ENCODE data around the gene S100A1. TPM values are rescaled to one million over a fixed set of nuclear protein-coding genes. Genes with fewer than 3 reads are reported as not detected.
A peak's percentile ranks its signal among the peaks of the same experiment; 100 is the strongest.

S100A1 gene
- total RNA-seq, 2 experiments from 2014 or later, result not detected

- no peak for DNase-seq
- intact Hi-C loops (cut with micrococcal nuclease), result no loop called here
Observed at GRCh38 chr1:153612755-153613331, 15.4 kb upstream of the S100A1 start, which contains the start of gene S100A16. TSS of gene S100A16 (minus strand) at chr1:153613137. CDS start at chr1:153608151, 4,986 bp downstream.

GRCh38 chr1:153613406-153613805 lies 14.8 kb upstream of the S100A1 start:
- intact Hi-C loops (cut with micrococcal nuclease), result no loop called here
- no peaks in the 10 kb centered on the region for H3K36me3 Mint-ChIP-seq (ENCODE audit: low read depth)
- no peaks in the 10 kb centered on the region for H3K9me3 Mint-ChIP-seq
- H3K4me1 Mint-ChIP-seq (ENCODE audit: low read depth), result peaks cover 1% of the 10 kb centered on the region
- DNase-seq, result no peak
- no peaks in the 10 kb centered on the region for H3K27me3 Mint-ChIP-seq (ENCODE audit: low read depth)
- H3K4me3 Mint-ChIP-seq, result no peak overlapping the region
- no peak overlapping the region for H3K27ac Mint-ChIP-seq
- CTCF ChIA-PET, result interaction anchor here (1.1 to 6.3 kb wide), 4 partner anchors 10 to 103 kb away, joined by 3 to 43 read pairs (median 7); no protein-coding TSS in a partner anchor

More at GRCh38 chr1:153612755-153613331, 15.4 kb upstream of the S100A1 start, which contains the start of gene S100A16:
- Mint-ChIP-seq H3K27ac (no peak within 1 kb of the TSS), H3K27me3 (ENCODE audit: low read depth) (no peaks in the 10 kb centered on the region), H3K4me3 (no peak within 1 kb of the TSS), H3K36me3 (ENCODE audit: low read depth) (no peaks in the 10 kb centered on the region), H3K4me1 (ENCODE audit: low read depth) (peaks cover 1% of the 10 kb centered on the region), H3K9me3 (no peaks in the 10 kb centered on the region)
- CTCF ChIA-PET, result interaction anchor here (1.0 to 1.7 kb wide), 2 partner anchors 9 to 35 kb away, joined by 5 read pairs; no protein-coding TSS in a partner anchor

GRCh38 chr1:153614189-153614900 lies 13.9 kb upstream of the S100A1 start:
- H3K27me3 Mint-ChIP-seq (ENCODE audit: low read depth), result no peaks in the 10 kb centered on the region
- H3K27ac Mint-ChIP-seq, result no peak overlapping the region
- H3K9me3 Mint-ChIP-seq, result no peaks in the 10 kb centered on the region
- CTCF ChIA-PET, result interaction anchor here (0.6 to 6.3 kb wide), 8 partner anchors 9 to 268 kb away, joined by 3 to 43 read pairs (median 4); no protein-coding TSS in a partner anchor
- H3K4me3 Mint-ChIP-seq, result no peak overlapping the region
- no peak for DNase-seq
- peaks cover 1% of the 10 kb centered on the region for H3K4me1 Mint-ChIP-seq (ENCODE audit: low read depth)
- no peaks in the 10 kb centered on the region for H3K36me3 Mint-ChIP-seq (ENCODE audit: low read depth)
- intact Hi-C loops (cut with micrococcal nuclease), result no loop called here

- CTCF ChIA-PET, result interaction anchor here (0.7 to 6.3 kb wide), 6 partner anchors 8 to 104 kb away, joined by 3 to 43 read pairs (median 6); no protein-coding TSS in a partner anchor
- Mint-ChIP-seq H3K27me3 (ENCODE audit: low read depth) (no peaks in the 10 kb centered on the region), H3K9me3 (no peaks in the 10 kb centered on the region), H3K4me3 (no peak overlapping the region), H3K36me3 (ENCODE audit: low read depth) (no peaks in the 10 kb centered on the region), H3K4me1 (ENCODE audit: low read depth) (peaks cover 1% of the 10 kb centered on the region), H3K27ac (no peak overlapping the region)
- no peak for DNase-seq
- intact Hi-C loops (cut with micrococcal nuclease), result no loop called here
Observed at GRCh38 chr1:153614906-153615305, 13.3 kb upstream of the S100A1 start.

- intact Hi-C loops (cut with micrococcal nuclease), result no loop called here
- Mint-ChIP-seq H3K27me3 (ENCODE audit: low read depth) (no peaks in the 10 kb centered on the region), H3K4me3 (no peak overlapping the region), H3K4me1 (ENCODE audit: low read depth) (peaks cover 1% of the 10 kb centered on the region), H3K9me3 (no peaks in the 10 kb centered on the region), H3K27ac (no peak overlapping the region), H3K36me3 (ENCODE audit: low read depth) (no peaks in the 10 kb centered on the region)
- no peak for DNase-seq
- CTCF ChIA-PET, result interaction anchor here (0.7 to 6.3 kb wide), 8 partner anchors 9 to 105 kb away, joined by 3 to 43 read pairs (median 3); partner anchors contain the start of gene S100A13
Observed at GRCh38 chr1:153615406-153615805, 12.8 kb upstream of the S100A1 start.

- H3K4me1 Mint-ChIP-seq (ENCODE audit: low read depth), result peaks cover 1% of the 10 kb centered on the region
- no peak within 1 kb of the TSS for H3K4me3 Mint-ChIP-seq
- H3K36me3 Mint-ChIP-seq (ENCODE audit: low read depth), result no peaks in the 10 kb centered on the region
- H3K9me3 Mint-ChIP-seq, result no peaks in the 10 kb centered on the region
- DNase-seq, result no peak
- no peaks in the 10 kb centered on the region for H3K27me3 Mint-ChIP-seq (ENCODE audit: low read depth)
- CTCF ChIA-PET, result interaction anchor here (0.6 to 6.3 kb wide), 6 partner anchors 11 to 106 kb away, joined by 3 to 43 read pairs (median 3); partner anchors contain the start of gene S100A13
- no peak within 1 kb of the TSS for H3K27ac Mint-ChIP-seq
- intact Hi-C loops (cut with micrococcal nuclease), result no loop called here
Observed at GRCh38 chr1:153616144-153616916, 11.9 kb upstream of the S100A1 start, which contains the start of gene S100A14. TSS of gene S100A14 (minus strand) at chr1:153616325. CDS start at chr1:153615858, 467 bp downstream.

GRCh38 chr1:153616917-153617311 lies 11.3 kb upstream of the S100A1 start:
- H3K36me3 Mint-ChIP-seq (ENCODE audit: low read depth), result no peaks in the 10 kb centered on the region

GRCh38 chr1:153617663-153618062 lies 10.6 kb upstream of the S100A1 start:
- Mint-ChIP-seq H3K4me1 (ENCODE audit: low read depth) (peaks cover 1% of the 10 kb centered on the region), H3K36me3 (ENCODE audit: low read depth) (no peaks in the 10 kb centered on the region), H3K4me3 (no peak overlapping the region), H3K9me3 (no peaks in the 10 kb centered on the region), H3K27me3 (ENCODE audit: low read depth) (no peaks in the 10 kb centered on the region), H3K27ac (no peak overlapping the region)
- intact Hi-C loops (cut with micrococcal nuclease), result loop anchor here (1.0 kb wide), 2 partner anchors 45 to 106 kb away; no protein-coding TSS in a partner anchor
- DNase-seq, result peak; percentile 72
- CTCF ChIA-PET, result interaction anchor here (0.6 to 6.3 kb wide), 9 partner anchors 13 to 149 kb away, joined by 3 to 43 read pairs (median 4); no protein-coding TSS in a partner anchor

More at GRCh38 chr1:153616917-153617311, 11.3 kb upstream of the S100A1 start:
- DNase-seq, result no peak
- Mint-ChIP-seq H3K4me1 (ENCODE audit: low read depth) (peaks cover 1% of the 10 kb centered on the region), H3K9me3 (no peaks in the 10 kb centered on the region), H3K27me3 (ENCODE audit: low read depth) (no peaks in the 10 kb centered on the region), H3K4me3 (no peak overlapping the region), H3K27ac (no peak overlapping the region)
- intact Hi-C loops (cut with micrococcal nuclease), result loop anchor here (1.0 kb wide), 2 partner anchors 45 to 106 kb away; no protein-coding TSS in a partner anchor
- CTCF ChIA-PET, result interaction anchor here (0.6 to 6.3 kb wide), 7 partner anchors 13 to 122 kb away, joined by 3 to 43 read pairs (median 4); no protein-coding TSS in a partner anchor

GRCh38 chr1:153619171-153619570 lies 9.1 kb upstream of the S100A1 start:
- H3K9me3 Mint-ChIP-seq, result no peaks in the 10 kb centered on the region
- intact Hi-C loops (cut with micrococcal nuclease), result no loop called here
- CTCF ChIA-PET, result interaction anchor here (0.6 to 6.3 kb wide), 4 partner anchors 47 to 131 kb away, joined by 3 to 43 read pairs (median 8); no protein-coding TSS in a partner anchor
- H3K27me3 Mint-ChIP-seq (ENCODE audit: low read depth), result no peaks in the 10 kb centered on the region
- no peaks in the 10 kb centered on the region for H3K36me3 Mint-ChIP-seq (ENCODE audit: low read depth)
- H3K4me3 Mint-ChIP-seq, result no peak overlapping the region
- no peak for DNase-seq
- H3K4me1 Mint-ChIP-seq (ENCODE audit: low read depth), result peaks cover 1% of the 10 kb centered on the region
- no peak overlapping the region for H3K27ac Mint-ChIP-seq

- H3K27ac Mint-ChIP-seq, result no peak overlapping the region
- no peak for DNase-seq
- intact Hi-C loops (cut with micrococcal nuclease), result no loop called here
- peaks cover 10% of the 10 kb centered on the region for H3K27me3 Mint-ChIP-seq (ENCODE audit: low read depth)
- H3K36me3 Mint-ChIP-seq (ENCODE audit: low read depth), result no peaks in the 10 kb centered on the region
- H3K9me3 Mint-ChIP-seq, result no peaks in the 10 kb centered on the region
- CTCF ChIA-PET, result interaction anchor here (0.6 to 1.0 kb wide), 2 partner anchors 9 to 46 kb away, joined by 3 to 4 read pairs; no protein-coding TSS in a partner anchor
- peaks cover 3% of the 10 kb centered on the region for H3K4me1 Mint-ChIP-seq (ENCODE audit: low read depth)
- H3K4me3 Mint-ChIP-seq, result no peak overlapping the region
Observed at GRCh38 chr1:153623101-153623500, 5.1 kb upstream of the S100A1 start.

GRCh38 chr1:153624965-153625611 lies 3.1 kb upstream of the S100A1 start:
- H3K4me3 Mint-ChIP-seq, result no peak overlapping the region
- H3K27ac Mint-ChIP-seq, result no peak overlapping the region
- intact Hi-C loops (cut with micrococcal nuclease), result no loop called here
- H3K27me3 Mint-ChIP-seq (ENCODE audit: low read depth), result peaks cover 10% of the 10 kb centered on the region
- DNase-seq, result no peak
- H3K9me3 Mint-ChIP-seq, result no peaks in the 10 kb centered on the region
- no peaks in the 10 kb centered on the region for H3K36me3 Mint-ChIP-seq (ENCODE audit: low read depth)
- H3K4me1 Mint-ChIP-seq (ENCODE audit: low read depth), result peaks cover 3% of the 10 kb centered on the region
- CTCF ChIA-PET, result no interaction called here

All from activated naive CD4-positive, alpha-beta T cell treated with anti-CD3 and anti-CD28 coated beads for 36 hours (primary cell).